Globus pallidus (tissue), 1 donor: ENCODE measurements around the gene TMEM175.

Experiments
- DNase-seq: peaks from one replicate; pipeline ENCODE4 v3.0.0-alpha.2; 2015; ENCODE audit warnings: low spot score

TMEM175 gene

GRCh38 chr4:931960-932712 is at the start of gene TMEM175, which contains the start of gene GAK:
Gene TMEM175, plus strand, starts transcription at chr4:932460. Its CDS starts 15,280 bp downstream, at chr4:947740.
Gene GAK, minus strand, starts transcription at chr4:932316. Its CDS starts 129 bp downstream, at chr4:932187.
- DNase-seq: peak; percentile 90

- DNase-seq: no peak
These were observed 49.6 kb upstream of the TMEM175 start for GRCh38 chr4:882646-883045.

GRCh38 chr4:883377-884095 is 48.7 kb upstream of the TMEM175 start:
- no peak for DNase-seq

GRCh38 chr4:884259-884658 is 48.0 kb upstream of the TMEM175 start:
- DNase-seq: no peak

- no peak for DNase-seq
These were observed 47.4 kb upstream of the TMEM175 start for GRCh38 chr4:884896-885295.

GRCh38 chr4:885353-885752 is 46.9 kb upstream of the TMEM175 start:
- DNase-seq: no peak

- DNase-seq: no peak
These were observed 46.0 kb upstream of the TMEM175 start for GRCh38 chr4:886244-886643.

GRCh38 chr4:887034-887763 is 45.1 kb upstream of the TMEM175 start:
- DNase-seq: no peak

GRCh38 chr4:888029-888428 is 44.2 kb upstream of the TMEM175 start:
- no peak for DNase-seq

- DNase-seq: no peak
These were observed 42.7 kb upstream of the TMEM175 start for GRCh38 chr4:889516-889915.

- DNase-seq: no peak
These were observed 42.1 kb upstream of the TMEM175 start for GRCh38 chr4:890036-890695.

- DNase-seq: no peak
These were observed 40.5 kb upstream of the TMEM175 start for GRCh38 chr4:891747-892146.

GRCh38 chr4:892780-893179 is 39.5 kb upstream of the TMEM175 start:
- DNase-seq: no peak

GRCh38 chr4:893276-893994 is 38.8 kb upstream of the TMEM175 start:
- no peak for DNase-seq

- no peak for DNase-seq
These were observed 38.1 kb upstream of the TMEM175 start for GRCh38 chr4:893995-894705.

- no peak for DNase-seq
These were observed 36.7 kb upstream of the TMEM175 start for GRCh38 chr4:895596-895995.

- DNase-seq: no peak
These were observed 36.0 kb upstream of the TMEM175 start for GRCh38 chr4:896216-896615.

- no peak for DNase-seq
These were observed 35.6 kb upstream of the TMEM175 start for GRCh38 chr4:896630-897029.

- no peak for DNase-seq
These were observed 34.1 kb upstream of the TMEM175 start for GRCh38 chr4:898123-898522.

- peak; percentile 15 for DNase-seq
These were observed 33.2 kb upstream of the TMEM175 start for GRCh38 chr4:898869-899555.
